GM13976 (cell line): ENCODE measurements around the gene HSF4.
A peak's percentile ranks its signal among the peaks of the same experiment; 100 is the strongest.

Experiments
- DNase-seq: peaks from one replicate; pipeline ENCODE4 v3.0.0; 2012; ENCODE audit warnings: low spot score
- CTCF ChIP-seq: IDR thresholded peaks from 2 replicates; pipeline ENCODE4 v1.5.1; 2012; ENCODE audit warnings: borderline replicate concordance, mild to moderate bottlenecking; ENCODE audit not compliant: insufficient read depth; ENCODE audit errors: extremely low read depth, missing control alignments, control extremely low read depth
- in situ Hi-C: fragments of 300-500 bp; cut with MboI; formaldehyde crosslinking; loops from one replicate; pipeline ENCODE4 v1.12.0; 2022; ENCODE audit warnings: low sequenced_read_pairs, mixed read lengths, inconsistent platforms; ENCODE audit not compliant: unreplicated experiment

Gene HSF4

GRCh38 chr16:67204076-67204475, 39.5 kb downstream of the HSF4 start:
- in situ Hi-C loops = no loop called here
- no peak for TF ChIP-seq CTCF
- peak; percentile 22 for DNase-seq

GRCh38 chr16:67206129-67206837, 41.7 kb downstream of the HSF4 start:
- in situ Hi-C loops = no loop called here
- peak; percentile 25 for DNase-seq
- no peak for TF ChIP-seq CTCF

GRCh38 chr16:67206838-67207248, 42.3 kb downstream of the HSF4 start:
- in situ Hi-C loops = no loop called here
- DNase-seq = no peak
- no peak for TF ChIP-seq CTCF

GRCh38 chr16:67207249-67208091, 42.9 kb downstream of the HSF4 start:
- DNase-seq = peak; percentile 41
- no peak for TF ChIP-seq CTCF
- in situ Hi-C loops = no loop called here

GRCh38 chr16:67208154-67208896, 43.8 kb downstream of the HSF4 start:
- no peak for TF ChIP-seq CTCF

GRCh38 chr16:67209565-67209964, 45.0 kb downstream of the HSF4 start:
- peak; percentile 24 for DNase-seq
- in situ Hi-C loops = no loop called here
- no peak for TF ChIP-seq CTCF

More at GRCh38 chr16:67208154-67208896, 43.8 kb downstream of the HSF4 start:
- DNase-seq = peak; percentile 32
- in situ Hi-C loops = no loop called here
